Amygdala (tissue), 56 donors: ENCODE results near the gene STRIT1.

Source experiments
- DNase-seq, 56 donors: peaks; one replicate each; lab custom pipeline; 2025; lab: John Stamatoyannopoulos, UW

Gene STRIT1

GRCh38 chr3:155293516-155293915, at the start of gene STRIT1:
Gene STRIT1, minus strand, starts transcription at chr3:155293683.
- no peak for DNase-seq

GRCh38 chr3:155342344-155342743, 48.9 kb upstream of the STRIT1 start:
- peak in 8 of 56 donors; percentile 6 to 45 (median 20) for DNase-seq

GRCh38 chr3:155339052-155339451, 45.6 kb upstream of the STRIT1 start:
- no peak for DNase-seq

DNA sequence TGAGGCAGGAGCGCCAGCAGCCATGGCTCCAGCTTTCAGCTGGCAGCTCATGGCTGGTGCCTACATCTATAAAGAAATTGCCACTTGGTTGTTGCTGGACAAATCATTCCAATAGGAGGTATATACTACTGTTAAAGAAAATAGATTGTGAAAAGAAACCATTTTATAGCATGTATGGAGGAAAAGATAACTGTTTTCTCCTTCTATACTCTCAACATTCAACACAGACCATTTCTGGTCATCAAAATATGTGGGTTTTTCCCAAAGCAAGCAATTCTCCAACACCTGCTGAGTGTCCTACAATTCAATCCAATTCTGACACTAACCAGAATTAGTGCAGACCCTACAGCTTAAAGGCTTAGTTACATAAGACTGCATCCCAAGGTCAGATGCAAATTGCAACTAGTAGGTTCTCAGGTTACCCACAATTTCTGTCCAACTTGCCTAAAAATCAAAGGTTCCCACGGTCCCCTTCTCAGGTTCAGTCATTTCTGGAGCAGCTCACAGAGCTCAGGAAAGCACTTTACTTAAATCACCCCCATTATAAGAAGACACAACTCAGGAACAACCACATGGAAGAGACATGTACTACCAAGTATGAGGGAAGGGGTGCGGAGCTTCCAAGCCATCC, 42.4 kb upstream of the STRIT1 start:
- DNase-seq, result no peak

- DNase-seq, result no peak
Observed at GRCh38 chr3:155334914-155335723, 41.6 kb upstream of the STRIT1 start.

- no peak for DNase-seq
Observed at GRCh38 chr3:155334215-155334913, 40.9 kb upstream of the STRIT1 start.

- DNase-seq, result no peak
Observed at GRCh38 chr3:155332716-155333115, 39.2 kb upstream of the STRIT1 start.

GRCh38 chr3:155331078-155331477, 37.6 kb upstream of the STRIT1 start:
- DNase-seq, result no peak

DNA sequence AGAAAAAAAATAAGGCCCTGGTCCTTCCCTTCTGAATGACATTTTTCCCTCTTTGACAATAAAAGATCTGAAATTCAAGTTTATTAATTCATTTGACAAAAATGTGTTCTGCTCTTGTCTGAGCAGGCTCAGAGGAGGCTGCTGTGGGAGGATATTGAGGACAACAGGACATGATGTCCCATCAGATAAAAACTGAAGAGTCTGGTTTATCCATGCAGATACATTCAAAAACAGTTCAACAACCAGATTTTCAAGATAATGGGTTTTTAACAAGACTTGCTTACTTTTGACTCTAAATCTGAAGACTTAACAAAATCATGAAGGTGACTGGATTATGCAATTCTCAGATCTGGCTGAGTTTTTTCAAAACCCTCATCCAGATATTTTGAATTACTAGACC, 36.9 kb upstream of the STRIT1 start:
- DNase-seq, result no peak

GRCh38 chr3:155329513-155330048, 36.1 kb upstream of the STRIT1 start:
- no peak for DNase-seq

DNA sequence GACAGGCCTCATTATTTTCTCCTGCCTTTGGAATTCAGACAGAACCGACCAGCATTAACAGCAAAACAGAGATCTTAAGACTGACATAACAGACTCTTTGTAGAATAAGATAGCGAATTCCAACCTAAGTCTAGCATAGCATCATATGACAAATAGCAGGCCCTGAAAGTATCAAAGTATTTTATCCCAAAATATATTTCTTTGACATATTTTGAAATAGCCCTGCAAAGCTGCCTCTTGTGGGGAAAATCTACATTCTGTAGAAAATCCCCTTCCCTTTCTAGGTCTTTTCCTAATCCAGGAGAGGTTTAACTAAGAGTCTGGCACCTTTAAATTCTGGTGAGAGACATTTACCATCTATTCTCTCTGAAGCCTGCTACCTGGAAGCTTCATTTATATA, 34.4 kb upstream of the STRIT1 start:
- no peak for DNase-seq

DNA sequence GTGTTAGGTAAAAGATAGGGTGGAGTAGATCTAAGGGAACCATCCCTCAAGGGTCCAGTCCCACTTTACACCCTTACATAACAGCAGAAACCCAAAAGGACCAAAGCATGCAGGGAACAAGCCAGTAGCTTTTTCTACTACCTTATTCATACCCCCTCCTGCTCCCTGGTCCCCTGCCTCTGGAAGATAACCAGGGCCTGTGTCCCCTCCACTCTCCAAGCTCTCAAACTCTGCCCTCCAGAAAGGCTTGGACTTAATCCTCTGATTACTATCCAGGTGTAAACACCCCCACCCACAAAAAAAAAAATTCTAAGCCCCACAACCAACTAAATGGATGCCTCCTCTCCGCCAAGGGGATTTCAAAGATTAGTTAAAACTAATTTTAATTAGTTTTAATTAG, 33.9 kb upstream of the STRIT1 start:
- DNase-seq, result no peak

DNA sequence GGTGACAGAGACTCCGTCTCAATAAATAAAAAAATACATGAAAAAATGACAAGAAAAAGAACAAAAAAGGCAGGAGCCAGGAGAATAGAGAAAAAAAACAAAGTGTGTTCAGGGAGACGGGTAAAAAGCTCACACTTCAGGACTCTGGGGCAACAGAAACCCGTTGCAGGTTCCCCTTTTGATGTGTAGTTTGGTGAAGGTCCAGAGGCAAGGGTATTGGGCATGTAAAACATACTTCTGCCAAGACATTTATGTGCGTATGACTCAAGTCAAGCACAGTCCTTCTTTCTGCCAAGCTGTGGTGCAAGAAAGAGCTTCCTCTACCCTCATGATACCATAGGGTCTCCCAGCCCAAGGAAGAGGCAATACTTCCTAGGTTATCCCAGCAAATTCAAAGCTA, 33.4 kb upstream of the STRIT1 start:
- DNase-seq, result no peak

DNA sequence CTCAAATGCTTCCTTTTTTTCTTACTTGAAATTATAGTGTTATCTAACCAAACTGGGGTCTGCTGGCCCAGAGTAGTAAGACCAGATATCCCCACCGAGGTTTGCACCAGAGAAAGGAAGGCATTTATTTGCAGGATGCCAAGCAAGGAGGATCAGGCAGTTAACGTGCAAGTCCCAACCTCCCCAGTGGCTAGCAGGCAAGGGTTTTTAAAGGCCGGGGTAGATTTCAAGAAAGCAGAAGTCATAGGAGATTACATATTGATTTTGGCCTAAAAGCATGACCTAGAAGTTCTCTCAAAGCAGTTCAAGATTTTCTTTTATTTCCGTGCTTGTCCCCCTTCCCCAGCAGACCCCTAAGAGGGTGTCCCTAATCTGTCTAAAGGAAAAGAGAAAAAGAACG, 32.8 kb upstream of the STRIT1 start:
- DNase-seq, result no peak

GRCh38 chr3:155325263-155325835, 31.9 kb upstream of the STRIT1 start:
- no peak for DNase-seq

DNA sequence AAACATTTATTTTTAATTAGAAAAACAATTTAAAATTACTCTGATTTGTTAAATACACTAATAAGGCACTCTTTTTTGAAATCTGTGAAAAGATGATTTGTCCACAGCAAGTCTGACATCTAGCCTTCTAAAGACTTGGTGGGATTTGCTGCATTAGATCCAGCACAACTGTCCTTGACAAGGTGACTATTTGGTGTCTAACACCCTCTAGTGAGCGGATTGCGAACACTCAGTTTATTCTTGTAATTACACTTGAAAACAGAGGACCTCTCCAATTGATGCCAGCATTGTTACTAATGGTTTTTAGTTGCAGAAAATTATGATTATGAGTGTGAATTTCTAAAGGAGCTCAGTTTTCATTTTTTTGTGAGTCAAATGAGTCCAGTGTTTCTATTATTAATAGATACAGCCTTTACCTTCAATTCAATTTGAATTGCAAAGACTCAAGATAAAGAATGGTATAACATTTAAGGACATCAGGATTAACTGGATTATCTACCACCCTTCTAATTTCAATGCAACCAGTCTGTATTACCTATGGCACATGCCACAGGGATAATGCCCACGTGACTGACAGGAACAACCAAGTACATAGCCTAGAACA, 29.7 kb upstream of the STRIT1 start:
- DNase-seq, result peak in 5 of 56 donors; percentile 3 to 32 (median 16)

GRCh38 chr3:155321418-155321817, 27.9 kb upstream of the STRIT1 start:
- DNase-seq, result no peak

- no peak for DNase-seq
Observed at GRCh38 chr3:155320934-155321333, 27.5 kb upstream of the STRIT1 start.

DNA sequence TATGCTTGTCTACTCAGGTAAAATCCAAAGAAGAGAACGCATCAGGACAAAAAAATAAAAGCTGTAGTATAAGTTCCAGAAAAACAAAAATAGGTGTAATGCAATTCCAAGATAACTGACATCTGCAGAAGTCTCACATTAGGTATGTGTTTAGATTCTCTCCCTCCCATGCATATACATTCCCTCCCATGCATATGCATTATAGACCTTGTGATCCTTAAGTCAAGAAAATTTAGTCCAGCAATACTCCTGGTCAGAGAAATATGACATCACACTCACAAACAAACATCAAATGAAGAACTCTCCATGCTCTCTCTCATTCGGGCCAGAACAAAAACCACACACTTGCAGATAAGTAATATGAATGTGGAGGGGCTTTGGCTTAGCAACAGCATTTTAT, 25.3 kb upstream of the STRIT1 start:
- no peak for DNase-seq

DNA sequence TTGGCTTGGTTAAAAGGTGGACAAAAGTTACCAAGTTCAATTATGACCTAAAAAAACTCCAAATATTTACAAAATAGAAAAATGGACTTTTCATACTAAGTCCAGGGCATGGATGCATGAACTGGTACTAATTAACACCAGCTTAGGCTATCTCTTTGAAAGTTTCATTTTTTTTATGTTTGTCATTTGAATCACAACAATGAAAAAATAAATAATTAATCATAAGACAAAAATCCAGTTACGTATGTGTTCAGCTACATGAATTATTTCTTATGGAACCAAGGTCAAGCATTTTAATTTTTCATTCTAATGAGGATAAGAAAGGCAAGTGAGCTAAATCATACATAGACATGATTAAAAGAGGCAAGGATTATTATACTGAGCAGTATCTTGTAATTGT, 23.7 kb upstream of the STRIT1 start:
- DNase-seq, result no peak

- no peak for DNase-seq
Observed at GRCh38 chr3:155316426-155316825, 22.9 kb upstream of the STRIT1 start.
